HuH-7 (cell line): Measurements from ENCODE around the gene SCGB1C2.
"Not testable (repeated sequence)": the region's sequence is repeated elsewhere in the genome, so short reads cannot be mapped to it uniquely, and the experiment has no call there.

ENCODE experiments used
- DNase-seq: peaks from one replicate; pipeline ENCODE4 v3.0.0; 2011; ENCODE audit warnings: low spot score

The SCGB1C2 gene

GRCh38 chr17:137166-137807, at the start of gene SCGB1C2:
Gene SCGB1C2 (plus strand): TSS chr17:137569. CDS start chr17:137591, 22 bp downstream.
- not testable (repeated sequence) for DNase-seq

DNA sequence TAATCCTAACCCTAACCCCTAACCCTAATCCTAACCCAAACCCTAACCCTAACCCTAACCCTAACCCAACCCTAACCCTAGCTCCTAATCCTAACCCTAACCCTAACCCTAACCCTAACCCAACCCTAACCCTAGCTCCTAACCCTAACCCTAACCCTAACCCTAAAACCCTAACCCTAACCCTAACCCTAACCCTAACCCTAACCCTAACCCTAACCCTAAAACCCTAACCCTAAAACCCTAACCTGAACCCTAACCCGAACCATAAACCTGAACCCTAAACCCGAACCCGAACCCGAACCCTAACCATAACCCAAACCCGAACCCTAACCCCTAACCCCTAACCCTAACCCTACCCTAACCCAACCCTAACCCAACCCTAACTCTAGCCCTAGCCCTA, 24.3 kb upstream of the SCGB1C2 start:
- DNase-seq, result not testable (repeated sequence)

DNA sequence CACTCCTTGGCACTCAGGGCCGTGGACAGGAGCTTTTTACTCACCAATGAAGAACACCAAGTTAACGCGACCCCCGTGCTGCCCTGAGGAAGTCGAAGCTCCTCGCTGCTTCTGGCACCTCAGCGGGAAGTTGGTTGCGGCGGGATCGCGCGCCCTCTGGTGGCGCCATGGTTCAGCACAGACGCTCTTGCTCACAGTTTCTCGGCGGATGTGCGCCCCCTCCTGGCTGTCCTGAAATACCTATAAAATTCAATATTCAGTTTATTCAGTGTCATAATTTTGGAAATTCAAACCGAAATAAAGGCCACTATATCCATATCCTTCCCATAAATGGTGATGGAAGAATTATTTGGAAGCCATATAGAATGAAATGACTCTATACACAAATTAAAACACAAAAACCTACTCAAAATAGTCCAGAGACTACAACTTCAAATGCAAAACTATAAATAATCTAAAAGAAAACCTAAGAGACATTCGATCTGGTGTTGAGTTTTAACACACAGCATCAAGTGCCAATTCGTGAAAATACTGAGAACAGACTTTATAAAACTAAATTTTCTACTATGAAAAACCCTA, 18.9 kb upstream of the SCGB1C2 start:
- not testable (repeated sequence) for DNase-seq

DNA sequence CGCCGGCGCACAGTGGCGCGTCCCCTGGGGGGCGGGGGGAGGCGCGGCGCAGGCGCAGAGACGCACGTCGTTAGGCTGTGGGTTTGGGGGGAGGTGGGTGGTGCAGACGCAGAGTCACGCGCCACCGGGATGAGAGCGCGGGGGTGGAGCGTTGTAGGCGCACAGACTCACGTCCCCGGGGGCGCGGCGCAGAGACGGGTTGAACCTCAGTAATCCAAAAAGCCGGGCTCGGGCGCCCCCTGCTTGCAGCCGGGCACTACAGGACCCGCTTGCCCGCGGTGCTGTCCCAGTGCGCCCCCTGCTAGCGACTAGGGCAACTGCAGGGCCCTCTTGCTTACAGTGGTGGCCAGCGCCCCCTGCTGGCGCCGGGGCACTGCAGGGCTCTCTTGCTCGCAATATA, 3.4 kb upstream of the SCGB1C2 start:
- not testable (repeated sequence) for DNase-seq

DNA sequence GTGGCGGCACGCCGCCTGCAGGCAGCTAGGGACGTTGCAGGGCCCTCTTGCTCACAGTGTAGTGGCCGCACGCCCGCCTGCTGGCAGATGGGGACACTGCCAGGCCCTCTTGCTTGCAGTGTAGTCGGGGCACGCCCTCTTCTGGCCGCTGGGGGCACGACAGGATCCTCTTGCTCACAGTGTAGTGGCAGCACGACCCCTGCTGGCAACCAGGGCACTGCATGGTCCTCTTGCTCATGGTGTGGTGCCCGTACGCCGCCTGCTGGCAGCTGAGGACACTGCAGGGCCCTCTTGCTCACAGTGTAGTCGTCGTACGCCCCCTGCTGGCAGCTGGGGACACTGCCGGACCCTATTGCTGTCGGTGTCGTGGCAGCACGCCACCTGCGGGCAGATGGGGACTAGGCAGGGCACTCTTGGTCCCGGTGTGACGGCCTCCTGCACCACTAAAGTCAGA, 3.0 kb upstream of the SCGB1C2 start:
- not testable (repeated sequence) for DNase-seq

DNA sequence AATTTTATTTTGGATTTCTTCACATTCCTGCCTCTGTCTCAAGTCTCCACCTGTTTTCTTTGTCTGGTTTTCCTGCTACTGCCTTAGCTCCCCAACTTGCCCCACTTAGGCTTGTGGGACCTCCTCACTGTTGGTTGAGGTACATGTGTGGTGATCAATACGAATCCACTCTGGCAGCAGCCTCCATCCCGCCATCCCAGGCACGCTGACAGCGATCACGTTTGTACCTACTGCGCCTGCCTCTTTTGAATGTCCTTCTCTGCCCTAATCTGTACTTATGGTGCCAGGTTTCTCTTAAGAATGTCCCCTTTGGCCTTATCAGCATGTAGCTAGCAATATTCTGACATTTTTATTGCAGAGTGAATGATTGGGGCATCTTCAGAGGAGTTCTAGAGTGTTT, 2.3 kb upstream of the SCGB1C2 start:
- not testable (repeated sequence) for DNase-seq

DNA sequence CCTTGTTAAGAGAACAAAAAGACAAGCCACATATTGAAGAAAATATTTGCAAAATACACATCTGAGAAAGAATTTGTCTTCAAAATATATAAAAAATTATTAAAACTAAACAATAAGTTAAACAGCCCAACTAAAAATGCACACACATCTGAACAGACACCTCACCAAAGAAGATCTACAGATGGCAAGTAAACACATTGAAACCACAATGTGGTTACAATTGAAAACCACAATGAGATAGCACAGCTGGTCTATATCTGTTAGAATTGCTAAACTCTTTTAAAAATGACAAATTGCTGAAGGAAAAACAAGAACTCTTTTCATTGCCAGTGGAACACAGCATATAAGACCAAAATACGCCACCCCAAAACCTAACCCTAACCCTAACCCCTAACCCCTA, 1.5 kb upstream of the SCGB1C2 start:
- not testable (repeated sequence) for DNase-seq

GRCh38 chr17:136531-136930, 838 bp upstream of the SCGB1C2 start:
- DNase-seq, result not testable (repeated sequence)

- DNase-seq, result not testable (repeated sequence)
Observed at GRCh38 chr17:139401-140205, 2.2 kb downstream of the SCGB1C2 start.

DNA sequence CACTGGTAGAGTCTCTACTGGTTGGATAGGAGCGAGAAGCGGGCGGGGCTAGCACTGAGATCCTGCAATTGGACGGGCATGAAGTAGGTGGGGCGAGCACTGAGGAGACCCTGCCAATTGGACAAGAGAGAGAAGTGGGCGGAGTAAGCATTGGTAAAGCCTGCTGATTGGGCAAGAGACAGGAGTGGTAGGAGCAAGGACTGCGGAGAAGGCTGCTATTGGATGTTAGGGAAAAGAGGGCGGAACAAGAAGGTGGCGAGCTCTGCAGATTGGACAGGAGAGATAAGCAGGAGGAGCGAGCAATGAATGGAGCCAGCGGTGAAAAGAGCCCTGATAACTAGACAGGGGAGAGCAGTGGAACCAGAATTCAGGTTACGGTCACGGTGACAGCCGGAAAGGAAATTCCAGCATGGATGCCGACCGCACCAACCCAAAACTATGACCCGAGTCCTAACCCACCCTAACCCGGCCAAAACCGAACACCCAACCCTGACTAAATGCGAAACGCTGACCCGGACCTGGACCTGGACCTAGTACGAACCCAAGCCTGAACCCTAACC, 4.8 kb downstream of the SCGB1C2 start:
- DNase-seq, result no peak

- DNase-seq, result no peak
Observed at GRCh38 chr17:142876-143784, 5.8 kb downstream of the SCGB1C2 start.

DNA sequence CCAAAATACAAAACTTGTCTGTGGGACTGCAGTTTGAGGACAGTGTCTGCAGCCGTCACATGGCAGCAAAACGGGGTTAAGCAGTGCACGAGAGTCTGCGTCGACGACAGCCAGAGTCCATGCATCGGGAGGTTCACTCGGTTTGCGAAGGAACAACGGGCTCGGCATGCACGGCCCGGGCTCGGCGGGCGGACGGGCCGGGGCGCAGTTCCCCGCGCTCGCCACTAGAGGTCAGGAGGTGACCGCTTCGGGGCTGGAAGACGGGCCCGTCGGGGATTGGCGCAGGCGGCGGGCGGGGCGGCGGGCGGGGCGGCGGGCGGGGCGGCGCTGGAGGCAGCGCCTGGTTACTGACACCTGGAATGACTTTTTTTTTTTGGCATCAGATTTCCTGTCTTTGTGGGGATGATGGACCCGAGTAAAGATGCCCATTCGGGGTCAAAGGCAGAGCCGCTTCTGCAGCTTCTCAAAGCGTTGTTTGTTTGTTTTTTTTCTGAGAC, 6.5 kb downstream of the SCGB1C2 start:
- peak; percentile 82 for DNase-seq

- DNase-seq, result no peak
Observed at GRCh38 chr17:144936-145670, 7.7 kb downstream of the SCGB1C2 start.

GRCh38 chr17:145671-146541, 8.5 kb downstream of the SCGB1C2 start:
- no peak for DNase-seq

GRCh38 chr17:146546-146945, 9.2 kb downstream of the SCGB1C2 start:
- DNase-seq, result no peak

- no peak for DNase-seq
Observed at GRCh38 chr17:146983-147761, 9.8 kb downstream of the SCGB1C2 start.

DNA sequence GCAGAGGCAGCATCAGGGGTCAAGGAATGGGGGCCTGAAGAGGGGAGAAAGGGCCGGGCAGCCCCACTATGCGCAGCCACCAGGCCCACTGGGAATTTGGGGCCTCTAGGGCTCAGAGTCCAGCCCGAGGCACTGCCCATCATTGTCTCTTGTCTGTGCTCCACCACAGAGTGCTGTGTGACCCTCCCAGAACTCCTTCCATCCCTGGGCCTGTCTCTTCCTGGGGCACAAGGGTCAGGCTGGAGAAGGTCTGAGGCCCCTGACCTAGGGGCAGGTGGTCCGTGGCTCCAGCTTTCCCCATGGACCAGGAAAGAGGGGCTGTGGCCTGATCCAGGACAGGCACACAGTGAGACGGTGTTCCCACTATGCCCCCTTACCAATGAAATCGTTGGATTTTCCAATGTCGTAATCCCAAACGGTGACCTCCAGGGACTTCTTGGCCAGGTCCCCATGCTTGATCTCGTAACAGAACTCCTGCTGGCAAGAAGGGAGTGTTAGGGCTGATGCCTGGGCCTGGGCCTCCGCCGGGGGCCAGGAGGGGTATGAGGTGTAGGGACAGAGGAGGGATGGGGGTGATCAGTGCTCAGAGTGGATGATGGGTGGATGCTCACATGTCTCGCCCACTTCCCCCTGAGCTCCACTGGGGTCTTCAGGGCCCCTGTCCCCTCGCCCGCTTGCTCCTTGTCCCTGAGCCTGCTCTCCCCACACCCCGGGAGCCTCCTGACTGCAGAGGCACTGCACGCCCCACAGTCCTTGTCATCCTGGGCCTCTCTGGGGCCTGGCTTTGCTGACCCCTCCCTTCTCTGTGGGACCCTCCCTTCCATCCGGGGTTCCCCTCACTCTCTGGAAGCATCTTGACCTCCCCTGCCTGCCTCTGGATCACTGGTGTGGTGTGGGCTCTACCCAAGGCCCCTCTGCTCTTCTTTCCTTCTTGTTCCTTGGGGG, 10.7 kb downstream of the SCGB1C2 start:
- DNase-seq, result no peak

GRCh38 chr17:148757-149156, 11.4 kb downstream of the SCGB1C2 start:
- no peak for DNase-seq
